ENCODE measurements around the gene APC2. TPM values are rescaled to one million over a fixed set of nuclear protein-coding genes. Genes with fewer than 3 reads are reported as not detected.

Gene APC2
- total RNA-seq, 2 donors from 2014 or later = 0.38 to 0.57 TPM

DNA sequence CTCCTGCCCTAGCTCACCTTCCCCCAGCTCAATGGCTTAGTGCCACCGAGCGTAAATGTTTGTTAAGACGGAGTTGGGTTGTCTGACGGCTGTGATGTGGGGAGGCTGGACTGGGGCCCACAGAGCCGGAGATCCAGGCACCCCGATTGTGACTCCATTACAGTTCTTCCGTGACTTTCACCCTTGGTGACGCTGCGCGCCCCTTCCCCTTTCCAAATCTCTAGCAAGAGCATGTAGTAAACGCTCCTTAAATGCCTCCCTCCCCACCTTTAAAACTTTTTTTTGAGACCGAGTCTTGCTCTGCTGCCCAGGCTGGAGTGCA is 41.9 kb downstream of the APC2 start:
- no peaks in the 10 kb centered on the region for H3K36me3 Mint-ChIP-seq (ENCODE audit: low read depth)
- H3K27ac Mint-ChIP-seq = no peak overlapping the region
- Histone ChIP-seq H3K4me1 (ENCODE audit: control insufficient read depth, insufficient read depth, low read length) (no peaks in the 10 kb centered on the region), H3K4me3 (ENCODE audit: low read length) (peak overlapping the region; percentile 77), H3K9ac (ENCODE audit: extremely low read depth, low read length, poor library complexity, severe bottlenecking) (no peak overlapping the region), H3K36me3 (ENCODE audit: control insufficient read depth, insufficient read depth, low read length) (no peaks in the 10 kb centered on the region), H3K27me3 (ENCODE audit: control insufficient read depth, insufficient read depth, low read length, poor library complexity, severe bottlenecking) (peaks cover 16% of the 10 kb centered on the region), H3K27ac (ENCODE audit: low read depth, low read length) (no peak overlapping the region), H3K9me3 (ENCODE audit: control insufficient read depth, low read length) (no peaks in the 10 kb centered on the region)
- H3K4me1 Mint-ChIP-seq = peaks cover 5% of the 10 kb centered on the region
- H3K27me3 Mint-ChIP-seq (ENCODE audit: insufficient read depth) = peaks cover 35% of the 10 kb centered on the region
- 64 to 85% methylated on average over 7 to 12 of the region's 12 CpGs for WGBS, 2 experiments (ENCODE audit: insufficient coverage in 1 of 2, insufficient read length in 1 of 2)
- peak overlapping the region; percentile 74 for H3K4me3 Mint-ChIP-seq
- no peak for DNase-seq
- TF ChIP-seq, protein P1, sequence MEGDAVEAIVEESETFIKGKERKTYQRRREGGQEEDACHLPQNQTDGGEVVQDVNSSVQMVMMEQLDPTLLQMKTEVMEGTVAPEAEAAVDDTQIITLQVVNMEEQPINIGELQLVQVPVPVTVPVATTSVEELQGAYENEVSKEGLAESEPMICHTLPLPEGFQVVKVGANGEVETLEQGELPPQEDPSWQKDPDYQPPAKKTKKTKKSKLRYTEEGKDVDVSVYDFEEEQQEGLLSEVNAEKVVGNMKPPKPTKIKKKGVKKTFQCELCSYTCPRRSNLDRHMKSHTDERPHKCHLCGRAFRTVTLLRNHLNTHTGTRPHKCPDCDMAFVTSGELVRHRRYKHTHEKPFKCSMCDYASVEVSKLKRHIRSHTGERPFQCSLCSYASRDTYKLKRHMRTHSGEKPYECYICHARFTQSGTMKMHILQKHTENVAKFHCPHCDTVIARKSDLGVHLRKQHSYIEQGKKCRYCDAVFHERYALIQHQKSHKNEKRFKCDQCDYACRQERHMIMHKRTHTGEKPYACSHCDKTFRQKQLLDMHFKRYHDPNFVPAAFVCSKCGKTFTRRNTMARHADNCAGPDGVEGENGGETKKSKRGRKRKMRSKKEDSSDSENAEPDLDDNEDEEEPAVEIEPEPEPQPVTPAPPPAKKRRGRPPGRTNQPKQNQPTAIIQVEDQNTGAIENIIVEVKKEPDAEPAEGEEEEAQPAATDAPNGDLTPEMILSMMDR (conservative IDR thresholded peaks at IDR 0.05) = no peak
- no peaks in the 10 kb centered on the region for H3K9me3 Mint-ChIP-seq

DNA sequence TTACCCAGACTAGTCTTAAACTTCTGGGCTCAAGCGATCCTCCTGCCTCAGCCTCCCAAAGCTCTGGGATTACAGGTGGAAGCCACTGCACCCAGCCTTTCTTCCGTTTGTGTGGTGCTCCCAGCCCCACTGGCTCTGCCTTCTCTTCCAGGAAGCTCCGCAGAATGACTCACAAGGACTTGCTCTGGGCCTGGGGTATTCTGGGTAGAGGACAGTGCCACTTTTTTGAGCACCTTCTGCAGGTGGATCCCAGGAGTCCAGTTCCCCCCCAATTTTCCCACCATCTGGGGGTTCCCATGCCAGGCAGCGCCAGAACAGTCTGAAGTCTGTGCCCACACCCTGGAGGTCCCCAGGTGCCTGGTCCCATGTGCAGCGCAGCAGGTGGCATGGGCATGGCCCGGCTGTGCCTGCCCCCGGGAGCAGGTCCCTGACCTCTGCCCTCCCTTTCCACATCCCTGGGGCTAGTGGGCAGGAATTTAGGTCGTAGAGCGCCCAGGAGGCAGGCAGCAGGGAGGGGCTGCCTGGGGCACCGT is 42.6 kb downstream of the APC2 start:
- Histone ChIP-seq H3K36me3 (ENCODE audit: control insufficient read depth, insufficient read depth, low read length) (no peaks in the 10 kb centered on the region), H3K4me1 (ENCODE audit: control insufficient read depth, insufficient read depth, low read length) (no peaks in the 10 kb centered on the region), H3K27me3 (ENCODE audit: control insufficient read depth, insufficient read depth, low read length, poor library complexity, severe bottlenecking) (peaks cover 16% of the 10 kb centered on the region), H3K27ac (ENCODE audit: low read depth, low read length) (no peak overlapping the region), H3K4me3 (ENCODE audit: low read length) (no peak overlapping the region), H3K9ac (ENCODE audit: extremely low read depth, low read length, poor library complexity, severe bottlenecking) (no peak overlapping the region), H3K9me3 (ENCODE audit: control insufficient read depth, low read length) (no peaks in the 10 kb centered on the region)
- Mint-ChIP-seq H3K27ac (no peak overlapping the region), H3K36me3 (ENCODE audit: low read depth) (peaks cover 2% of the 10 kb centered on the region), H3K4me1 (peaks cover 7% of the 10 kb centered on the region), H3K4me3 (peak overlapping the region; percentile 74), H3K27me3 (ENCODE audit: insufficient read depth) (peaks cover 35% of the 10 kb centered on the region), H3K9me3 (no peaks in the 10 kb centered on the region)
- no peak for DNase-seq
- TF ChIP-seq, protein P1 (conservative IDR thresholded peaks at IDR 0.05) = no peak
- 77 to 80% methylated on average over 2 to 10 of the region's 10 CpGs for WGBS, 2 experiments (ENCODE audit: insufficient coverage in 1 of 2, insufficient read length in 1 of 2)

DNA sequence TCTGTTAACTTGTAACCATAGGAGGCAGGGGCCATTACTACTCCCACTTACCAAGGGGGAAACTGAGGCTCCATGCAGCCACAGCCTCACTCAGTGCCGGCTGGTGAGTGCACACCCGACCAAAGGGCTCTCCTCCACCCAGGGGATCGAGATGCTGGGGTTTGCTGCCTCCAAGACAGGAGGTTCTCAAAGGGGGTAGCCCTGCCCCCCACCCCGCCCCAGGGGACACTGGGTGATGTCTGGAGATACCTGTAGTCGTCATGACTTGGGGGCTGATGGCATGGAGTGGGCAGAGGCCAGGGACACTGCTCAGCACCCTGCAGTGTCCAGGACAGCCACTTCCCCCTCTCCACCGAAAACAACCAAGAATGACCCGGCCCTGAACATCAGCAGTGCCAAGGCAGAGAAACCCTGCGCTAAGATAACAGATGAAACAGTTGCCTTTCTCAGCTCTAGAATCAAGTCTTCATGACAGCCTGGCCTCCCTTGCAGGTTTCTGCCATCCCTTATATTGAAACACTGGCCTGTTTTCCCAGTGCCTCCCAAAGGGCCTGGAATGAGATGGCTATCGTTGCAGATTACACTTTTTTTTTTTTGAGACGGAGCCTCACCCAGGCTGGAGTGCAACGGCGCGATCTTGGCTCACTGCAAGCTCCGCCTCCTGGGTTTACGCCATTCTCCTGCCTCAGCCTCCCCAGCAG is 44.3 kb downstream of the APC2 start:
- H3K27me3 ChIP-seq (ENCODE audit: control insufficient read depth, insufficient read depth, low read length, poor library complexity, severe bottlenecking) = peaks cover 16% of the 10 kb centered on the region
- H3K4me1 ChIP-seq (ENCODE audit: control insufficient read depth, insufficient read depth, low read length) = no peaks in the 10 kb centered on the region
- no peaks in the 10 kb centered on the region for H3K36me3 ChIP-seq (ENCODE audit: control insufficient read depth, insufficient read depth, low read length)
- 66 to 86% methylated on average over 3 to 15 of the region's 15 CpGs for WGBS, 2 experiments (ENCODE audit: insufficient coverage in 1 of 2, insufficient read length in 1 of 2)
- Mint-ChIP-seq H3K27me3 (ENCODE audit: insufficient read depth) (peaks cover 35% of the 10 kb centered on the region), H3K9me3 (peaks cover 2% of the 10 kb centered on the region), H3K27ac (no peak overlapping the region), H3K4me3 (no peak overlapping the region), H3K4me1 (peaks cover 7% of the 10 kb centered on the region), H3K36me3 (ENCODE audit: low read depth) (peaks cover 2% of the 10 kb centered on the region)
- no peak overlapping the region for H3K4me3 ChIP-seq (ENCODE audit: low read length)
- TF ChIP-seq, protein P1 (conservative IDR thresholded peaks at IDR 0.05) = no peak
- H3K9ac ChIP-seq (ENCODE audit: extremely low read depth, low read length, poor library complexity, severe bottlenecking) = no peak overlapping the region
- no peaks in the 10 kb centered on the region for H3K9me3 ChIP-seq (ENCODE audit: control insufficient read depth, low read length)
- H3K27ac ChIP-seq (ENCODE audit: low read depth, low read length) = no peak overlapping the region
- no peak for DNase-seq

Measured in endodermal cell (in vitro differentiated cells).